Right ventricle myocardium superior (tissue), 1 donor: Measurements from ENCODE around the gene TMEM237. TPM values are rescaled to one million over a fixed set of nuclear protein-coding genes. Genes with fewer than 3 reads are reported as not detected.
"Not testable (repeated sequence)": the region's sequence is repeated elsewhere in the genome, so short reads cannot be mapped to it uniquely, and the experiment has no call there.

Source experiments
- ATAC-seq: fragments of 200-7000 bp; cut with Tn5 transposase; one replicate; pipeline ENCODE4 v1.9.1; 2020; ENCODE audit warnings: mild to moderate bottlenecking; ENCODE audit not compliant: poor library complexity
- DNase-seq: peaks from one replicate; pipeline ENCODE4 v3.0.0-alpha.2; 2020
- intact Hi-C: fragments of 100-400 bp; cut with DNase I; formaldehyde crosslinking; loops from one replicate; pipeline ENCODE4 v1.11.2; 2022
- long read RNA-seq: library from polyadenylated mRNA; unstranded; transcript quantifications from one replicate; pipeline ENCODE4 v2.0.0, GENCODE V29; 2021
- total RNA-seq: library from RNA; stranded (reverse); fragmentation: NEBNext Ultra II Directional; extraction: Animal tissue kit (Norgen Biotek cat#: 25700); gene quantifications from one replicate; pipeline ENCODE4 v1.2.1, GENCODE V29; 2021
- donor health status: DM: no; HTN: yes; CAD: no; lungs with severe emphysema.

Gene TMEM237
- total RNA-seq, result 12.8 TPM
- long read RNA-seq, transcript TMEM237-213 (12 exons, 1,824 nt), result major isoform, 6 of 29 reads
- long read RNA-seq, partial matches to known transcripts, result 0 of 29 reads
- long read RNA-seq, other reads (novel, unspliced or antisense), result 22 of 29 reads

GRCh38 chr2:201643216-201643890, at the start of gene TMEM237:
Gene TMEM237 (minus strand): TSS chr2:201643503. CDS start chr2:201643400, 103 bp downstream.
- DNase-seq (peak; percentile 66), ATAC-seq (peak; percentile 80)
- intact Hi-C loops, result no loop called here

GRCh38 chr2:201685156-201685555, 41.9 kb upstream of the TMEM237 start:
- DNase-seq (no peak), ATAC-seq (no peak)
- intact Hi-C loops, result no loop called here

GRCh38 chr2:201680743-201681142, 37.4 kb upstream of the TMEM237 start:
- intact Hi-C loops, result no loop called here
- ATAC-seq (no peak), DNase-seq (no peak)

- ATAC-seq, result no peak
- intact Hi-C loops, result no loop called here
- no peak for DNase-seq
Observed at GRCh38 chr2:201678401-201678800, 35.1 kb upstream of the TMEM237 start.

GRCh38 chr2:201675454-201675853, 32.2 kb upstream of the TMEM237 start:
- DNase-seq, result no peak
- no peak for ATAC-seq
- intact Hi-C loops, result no loop called here

GRCh38 chr2:201674794-201675193, 31.5 kb upstream of the TMEM237 start:
- intact Hi-C loops, result no loop called here
- no peak for ATAC-seq
- DNase-seq, result no peak

- intact Hi-C loops, result no loop called here
Observed at GRCh38 chr2:201674298-201674697, 31.0 kb upstream of the TMEM237 start.

GRCh38 chr2:201673546-201673945, 30.2 kb upstream of the TMEM237 start:
- DNase-seq, result no peak
- intact Hi-C loops, result no loop called here
- ATAC-seq, result no peak

More at GRCh38 chr2:201674298-201674697, 31.0 kb upstream of the TMEM237 start:
- DNase-seq (no peak), ATAC-seq (no peak)

- DNase-seq, intact Hi-C loops, ATAC-seq: not testable (repeated sequence)
Observed at GRCh38 chr2:201671205-201671604, 27.9 kb upstream of the TMEM237 start.

GRCh38 chr2:201669865-201670264, 26.6 kb upstream of the TMEM237 start:
- DNase-seq, result no peak
- ATAC-seq, result no peak
- intact Hi-C loops, result no loop called here

- DNase-seq, result no peak
- intact Hi-C loops, result no loop called here
- ATAC-seq, result no peak
Observed at GRCh38 chr2:201668402-201668910, 25.2 kb upstream of the TMEM237 start.

- ATAC-seq, result no peak
- intact Hi-C loops, result no loop called here
- no peak for DNase-seq
Observed at GRCh38 chr2:201664334-201664733, 21.0 kb upstream of the TMEM237 start.

- intact Hi-C loops, result no loop called here
- ATAC-seq, result no peak
- no peak for DNase-seq
Observed at GRCh38 chr2:201661366-201661765, 18.1 kb upstream of the TMEM237 start.

GRCh38 chr2:201660293-201660895, 17.1 kb upstream of the TMEM237 start:
- DNase-seq (no peak), ATAC-seq (no peak)
- intact Hi-C loops, result no loop called here

- DNase-seq, result no peak
- intact Hi-C loops, result no loop called here
- ATAC-seq, result no peak
Observed at GRCh38 chr2:201656740-201657139, 13.4 kb upstream of the TMEM237 start.

- ATAC-seq (no peak), DNase-seq (no peak)
- intact Hi-C loops, result no loop called here
Observed at GRCh38 chr2:201656102-201656501, 12.8 kb upstream of the TMEM237 start.

GRCh38 chr2:201654616-201655384, 11.5 kb upstream of the TMEM237 start:
- DNase-seq (no peak), ATAC-seq (no peak)
- intact Hi-C loops, result no loop called here

- DNase-seq (no peak), ATAC-seq (no peak)
- intact Hi-C loops, result no loop called here
Observed at GRCh38 chr2:201653221-201653620, 9.9 kb upstream of the TMEM237 start.

GRCh38 chr2:201649442-201649841, 6.1 kb upstream of the TMEM237 start:
- DNase-seq, result no peak
- intact Hi-C loops, result no loop called here
- ATAC-seq, result no peak
